GM12873 (cell line): ENCODE data around the gene TXNDC17.

ENCODE experiments used
- TF ChIP-seq, protein P1 (sequence below): IDR thresholded peaks from 2 replicates; pipeline ENCODE4 v1.5.1; 2012; ENCODE audit warnings: low read depth, mild to moderate bottlenecking, moderate library complexity, low read length, control low read depth; ENCODE audit not compliant: insufficient read depth; ENCODE audit errors: missing control alignments

The TXNDC17 gene

DNA sequence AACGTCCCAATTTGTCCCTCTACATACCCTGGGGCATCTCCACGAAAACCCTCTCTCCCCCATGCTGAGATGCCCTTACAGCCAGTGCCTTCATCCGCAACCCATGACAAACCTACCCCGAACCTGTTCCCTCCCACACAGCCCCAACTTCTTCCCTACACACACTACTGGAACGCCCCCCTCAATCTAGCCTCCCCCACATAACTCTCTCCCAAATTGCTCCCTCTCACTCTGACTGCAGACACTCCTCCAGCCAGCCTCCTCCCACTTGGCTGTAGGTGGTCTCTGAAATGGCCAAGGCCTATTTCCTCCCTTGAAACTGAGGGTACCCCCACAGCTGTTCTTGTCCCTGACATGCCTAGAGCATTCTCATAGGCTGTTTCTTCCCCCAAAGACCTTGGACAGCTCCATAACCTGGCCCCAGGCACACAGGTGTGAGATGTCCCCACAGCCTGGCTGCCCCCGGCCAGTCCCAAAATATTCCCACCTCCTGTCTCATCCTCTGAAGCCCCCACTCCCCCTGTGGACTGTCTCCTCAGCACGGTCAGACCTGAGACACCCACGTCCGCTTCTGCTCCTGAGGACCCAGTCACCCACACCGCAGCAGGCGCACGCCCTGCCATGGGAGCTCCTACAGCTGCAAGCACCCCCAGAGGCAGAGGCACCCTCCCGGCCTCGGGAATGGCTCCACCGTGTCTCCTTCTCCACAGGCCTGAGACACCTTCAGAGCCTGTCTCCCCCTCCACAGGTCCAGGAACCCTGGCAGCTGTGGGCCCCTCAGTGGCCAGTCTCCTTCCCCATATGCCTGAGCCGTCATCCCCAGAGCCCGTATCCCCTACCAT is 4.0 kb upstream of the TXNDC17 start:
- TF ChIP-seq, protein P1, sequence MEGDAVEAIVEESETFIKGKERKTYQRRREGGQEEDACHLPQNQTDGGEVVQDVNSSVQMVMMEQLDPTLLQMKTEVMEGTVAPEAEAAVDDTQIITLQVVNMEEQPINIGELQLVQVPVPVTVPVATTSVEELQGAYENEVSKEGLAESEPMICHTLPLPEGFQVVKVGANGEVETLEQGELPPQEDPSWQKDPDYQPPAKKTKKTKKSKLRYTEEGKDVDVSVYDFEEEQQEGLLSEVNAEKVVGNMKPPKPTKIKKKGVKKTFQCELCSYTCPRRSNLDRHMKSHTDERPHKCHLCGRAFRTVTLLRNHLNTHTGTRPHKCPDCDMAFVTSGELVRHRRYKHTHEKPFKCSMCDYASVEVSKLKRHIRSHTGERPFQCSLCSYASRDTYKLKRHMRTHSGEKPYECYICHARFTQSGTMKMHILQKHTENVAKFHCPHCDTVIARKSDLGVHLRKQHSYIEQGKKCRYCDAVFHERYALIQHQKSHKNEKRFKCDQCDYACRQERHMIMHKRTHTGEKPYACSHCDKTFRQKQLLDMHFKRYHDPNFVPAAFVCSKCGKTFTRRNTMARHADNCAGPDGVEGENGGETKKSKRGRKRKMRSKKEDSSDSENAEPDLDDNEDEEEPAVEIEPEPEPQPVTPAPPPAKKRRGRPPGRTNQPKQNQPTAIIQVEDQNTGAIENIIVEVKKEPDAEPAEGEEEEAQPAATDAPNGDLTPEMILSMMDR: no peak

DNA sequence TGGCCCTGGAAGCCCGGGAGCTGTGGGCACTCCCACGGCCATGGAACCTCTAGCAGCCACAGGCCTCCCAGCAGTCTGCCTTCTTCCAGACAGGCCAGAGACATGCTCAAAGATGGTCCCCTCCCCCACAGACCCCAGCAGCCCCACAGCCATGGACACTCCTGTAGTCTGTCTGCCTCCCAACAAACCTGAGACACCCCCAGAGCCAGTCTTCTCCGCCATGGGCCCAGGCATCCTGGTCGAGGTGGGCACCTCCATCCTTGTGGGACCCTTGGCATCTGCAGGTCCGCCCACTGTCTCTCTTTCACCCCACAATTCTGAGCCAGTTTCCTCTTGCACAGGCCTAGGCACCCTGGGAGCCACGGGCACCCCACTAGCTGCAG is 3.4 kb upstream of the TXNDC17 start:
- TF ChIP-seq, protein P1: no peak

DNA sequence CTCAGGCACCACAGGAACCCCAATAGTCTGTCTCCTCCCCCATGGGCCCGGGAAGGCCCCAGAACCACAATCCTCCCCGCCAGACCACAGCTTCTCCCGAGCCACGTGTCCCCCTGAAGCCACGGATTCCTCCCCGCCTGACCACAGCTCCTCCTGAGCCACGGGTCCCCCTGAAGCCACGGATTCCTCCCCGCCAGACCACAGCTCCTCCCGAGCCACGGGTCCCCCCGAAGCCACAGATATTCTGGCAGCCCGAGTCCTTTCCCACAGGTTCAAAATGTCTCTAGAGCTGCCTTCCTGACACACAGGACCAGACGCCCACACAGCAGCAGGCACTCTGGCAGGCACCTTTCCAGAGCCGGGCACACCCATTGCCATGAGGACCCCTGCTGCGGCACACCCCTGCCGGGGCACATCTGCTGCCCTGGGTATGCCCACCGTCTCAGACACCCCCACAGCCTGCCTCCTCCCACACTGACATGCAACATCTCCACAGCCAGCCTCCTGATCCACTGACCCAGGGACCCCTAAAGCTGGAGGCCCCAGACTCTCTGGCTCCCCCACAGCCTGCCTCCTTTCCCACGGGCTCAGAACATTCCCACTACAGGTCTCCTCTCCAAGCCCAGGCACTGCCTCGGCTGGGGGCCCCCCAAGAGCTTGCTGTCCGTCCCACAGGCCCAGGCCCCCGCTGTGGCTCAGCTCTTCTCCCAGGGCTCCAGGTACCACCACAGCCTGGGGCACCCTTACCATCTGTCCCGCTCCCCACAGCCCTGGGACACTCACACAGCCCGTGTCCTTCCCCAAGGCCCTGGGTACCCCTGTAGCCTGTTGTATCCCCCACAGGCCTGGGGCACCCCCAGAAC is 2.6 kb upstream of the TXNDC17 start:
- TF ChIP-seq, protein P1: no peak

DNA sequence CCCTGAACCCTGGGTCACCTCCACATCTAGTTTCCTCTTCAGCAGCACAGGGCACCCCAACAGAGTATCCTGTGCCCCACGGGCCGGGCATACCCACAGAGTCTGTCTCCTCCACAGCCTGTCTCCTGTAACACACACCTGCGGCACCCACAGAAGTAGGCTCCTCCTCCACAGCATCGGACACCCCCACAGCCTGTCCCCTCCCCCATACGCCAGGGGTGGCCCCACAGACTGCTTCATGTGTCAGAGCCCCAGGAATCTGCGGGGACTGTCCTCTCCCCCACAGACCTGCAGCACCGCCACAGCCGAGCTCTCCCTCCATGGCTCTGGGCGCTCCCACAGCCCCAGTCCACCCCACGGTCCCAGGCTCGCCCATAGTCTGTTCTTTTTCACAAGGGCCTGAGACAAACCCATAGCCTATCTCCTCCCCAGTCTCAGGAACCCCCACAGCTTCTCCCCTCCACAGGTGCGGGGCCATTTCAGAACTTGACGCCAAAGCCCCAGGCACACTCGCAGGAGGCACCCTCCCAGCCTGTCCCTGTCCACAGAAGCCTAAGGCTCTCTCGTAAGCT is 1.8 kb upstream of the TXNDC17 start:
- TF ChIP-seq, protein P1: no peak

DNA sequence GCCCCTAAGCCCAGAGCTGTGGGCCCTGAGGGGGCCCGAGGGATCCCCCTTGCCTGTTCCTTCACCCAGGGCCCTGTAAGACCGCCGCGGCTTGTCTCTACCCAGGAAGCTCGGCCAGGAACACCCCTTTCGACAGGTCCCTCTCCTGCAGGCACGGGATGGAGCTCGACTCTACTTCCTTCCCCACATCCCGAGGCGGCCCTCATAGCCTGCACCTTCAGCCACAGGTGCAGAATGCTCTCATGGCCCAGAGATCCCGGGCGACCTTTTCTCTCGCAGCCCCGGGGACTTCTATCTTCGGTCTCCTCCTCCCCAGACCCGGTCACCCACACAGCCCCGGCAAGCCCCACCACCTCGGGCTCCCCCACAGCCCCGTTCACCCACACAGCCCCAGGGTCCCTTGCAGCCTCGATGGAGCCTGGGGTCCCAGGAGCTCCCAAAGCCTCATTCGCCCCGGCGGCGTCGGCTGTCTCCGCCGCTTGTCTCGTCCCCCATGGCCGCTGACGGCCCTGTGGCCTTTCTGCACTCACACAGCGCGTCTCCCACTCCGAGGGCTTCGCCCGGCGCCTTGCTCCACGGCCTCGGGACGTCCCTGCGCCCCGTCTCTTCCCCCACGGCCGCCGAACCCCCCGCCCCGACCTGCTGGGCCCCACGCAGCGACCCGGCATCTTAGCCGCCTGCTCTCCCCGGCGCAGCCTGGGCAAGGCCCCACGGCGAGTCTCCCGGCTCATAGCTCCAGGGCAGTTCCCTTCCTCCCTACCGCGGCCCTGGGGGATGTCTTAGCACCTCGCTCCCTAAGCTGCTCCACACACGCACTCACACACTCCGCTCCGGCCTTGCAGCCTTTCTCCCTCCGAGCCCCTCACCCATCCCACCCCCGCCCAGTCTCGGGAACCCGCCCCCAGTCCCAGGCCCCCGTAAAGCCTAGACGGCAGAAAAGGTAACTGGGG is 999 bp upstream of the TXNDC17 start:
- TF ChIP-seq, protein P1: no peak

DNA sequence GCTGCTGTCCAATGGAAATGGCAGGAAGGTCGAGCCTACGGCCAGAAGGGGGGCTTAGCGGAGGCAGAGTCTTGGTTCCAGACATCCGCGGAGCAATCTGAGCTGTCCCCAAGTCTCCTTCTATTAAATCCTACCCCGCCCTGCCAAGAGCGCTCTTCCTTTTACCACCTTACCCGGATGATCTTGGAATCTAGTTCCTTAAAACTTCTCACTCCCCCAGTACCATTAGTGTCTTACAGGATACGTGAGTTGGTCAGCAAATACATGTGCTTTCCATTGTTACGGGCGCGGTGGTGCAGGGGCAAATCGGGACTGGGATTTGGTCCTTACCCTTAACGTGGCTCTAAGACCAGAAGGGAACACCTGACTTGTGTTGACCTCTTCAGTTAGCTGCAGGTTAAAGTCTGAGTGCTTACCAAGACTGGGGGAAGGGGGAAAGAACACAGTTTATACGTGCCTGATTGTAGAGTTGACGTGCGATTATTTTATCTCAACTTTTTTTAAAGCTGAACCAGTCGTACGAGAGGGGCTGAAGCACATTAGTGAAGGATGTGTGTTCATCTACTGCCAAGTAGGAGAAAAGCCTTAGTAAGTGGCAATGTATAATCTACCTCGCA is 495 bp downstream of the TXNDC17 start:
- TF ChIP-seq, protein P1: no peak
